ENCODE results near the gene BCAM.

GRCh38 chr19:44813841-44814470, 5.1 kb downstream of the BCAM start:
- TF ChIP-seq FOXM1 (IDR thresholded peaks at IDR 0.05; ENCODE audit: borderline replicate concordance, low read depth) (no peak), TAF1 (IDR thresholded peaks at IDR 0.05; ENCODE audit: low read depth) (no peak), TEAD4 (IDR thresholded peaks at IDR 0.05) (no peak), YY1 (IDR thresholded peaks at IDR 0.05; ENCODE audit: low read depth) (no peak)

Measured in Ishikawa (cell line).